Measurements from ENCODE around the gene AHI1.

DNA sequence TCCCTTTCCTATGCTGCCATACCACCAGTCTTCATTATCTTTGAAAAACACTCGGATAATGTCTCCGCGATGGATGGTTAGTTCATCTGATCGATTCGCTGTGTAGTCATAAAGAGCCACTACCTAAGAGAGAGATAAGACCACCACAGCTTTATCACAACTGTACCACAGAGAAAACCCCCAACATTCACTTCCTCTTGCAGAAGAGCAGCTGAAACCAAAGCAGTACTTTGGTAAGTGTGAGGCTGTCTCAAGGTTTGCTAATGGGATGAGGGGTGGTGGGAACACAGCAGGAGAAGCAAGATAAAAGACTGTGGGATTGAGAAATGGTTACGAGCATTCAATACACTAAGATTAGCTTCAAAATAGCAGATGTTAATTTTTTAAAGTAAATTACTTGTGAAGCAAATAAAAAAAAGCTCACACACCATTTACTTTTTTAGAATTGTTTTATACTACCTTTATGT is 174.3 kb downstream of the AHI1 start:
- TF ChIP-seq, protein P1, sequence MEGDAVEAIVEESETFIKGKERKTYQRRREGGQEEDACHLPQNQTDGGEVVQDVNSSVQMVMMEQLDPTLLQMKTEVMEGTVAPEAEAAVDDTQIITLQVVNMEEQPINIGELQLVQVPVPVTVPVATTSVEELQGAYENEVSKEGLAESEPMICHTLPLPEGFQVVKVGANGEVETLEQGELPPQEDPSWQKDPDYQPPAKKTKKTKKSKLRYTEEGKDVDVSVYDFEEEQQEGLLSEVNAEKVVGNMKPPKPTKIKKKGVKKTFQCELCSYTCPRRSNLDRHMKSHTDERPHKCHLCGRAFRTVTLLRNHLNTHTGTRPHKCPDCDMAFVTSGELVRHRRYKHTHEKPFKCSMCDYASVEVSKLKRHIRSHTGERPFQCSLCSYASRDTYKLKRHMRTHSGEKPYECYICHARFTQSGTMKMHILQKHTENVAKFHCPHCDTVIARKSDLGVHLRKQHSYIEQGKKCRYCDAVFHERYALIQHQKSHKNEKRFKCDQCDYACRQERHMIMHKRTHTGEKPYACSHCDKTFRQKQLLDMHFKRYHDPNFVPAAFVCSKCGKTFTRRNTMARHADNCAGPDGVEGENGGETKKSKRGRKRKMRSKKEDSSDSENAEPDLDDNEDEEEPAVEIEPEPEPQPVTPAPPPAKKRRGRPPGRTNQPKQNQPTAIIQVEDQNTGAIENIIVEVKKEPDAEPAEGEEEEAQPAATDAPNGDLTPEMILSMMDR (IDR thresholded peaks at IDR 0.05): no peak
- no peak for TF ChIP-seq POLR2A (IDR thresholded peaks at IDR 0.05)

All from heart left ventricle (tissue), 13 donors.